ENCODE results near the gene TWNK. TPM values are rescaled to one million over a fixed set of nuclear protein-coding genes. Genes with fewer than 3 reads are reported as not detected.

Gene TWNK
- polyA plus RNA-seq, 3 donors from 2014 or later, result 0.76 to 5.7 TPM; not detected in 1

DNA sequence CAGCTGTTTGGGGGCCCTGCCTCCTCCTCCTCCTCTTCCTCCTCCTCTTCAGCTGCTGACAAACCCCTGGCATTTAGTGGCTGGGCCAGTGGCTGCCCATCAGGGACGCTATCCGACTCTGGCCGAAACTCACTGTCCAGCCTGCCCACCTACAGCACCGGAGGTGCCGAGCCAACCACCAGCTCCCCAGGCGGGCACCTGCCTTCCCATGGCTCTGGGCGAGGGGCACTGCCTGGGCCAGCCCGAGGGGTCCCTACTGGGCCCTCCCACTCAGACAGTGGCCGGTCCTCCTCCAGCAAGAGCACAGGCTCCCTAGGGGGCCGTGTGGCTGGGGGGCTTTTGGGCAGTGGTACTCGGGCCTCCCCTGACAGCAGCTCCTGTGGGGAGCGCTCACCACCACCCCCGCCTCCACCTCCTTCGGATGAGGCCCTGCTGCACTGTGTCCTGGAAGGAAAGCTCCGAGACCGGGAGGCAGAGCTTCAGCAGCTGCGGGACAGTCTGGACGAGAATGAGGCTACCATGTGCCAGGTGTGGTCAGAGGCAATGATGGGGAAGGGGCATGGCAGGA, 16.4 kb downstream of the TWNK start:
- H3K27ac Mint-ChIP-seq, result no peak overlapping the region
- peaks cover 0 to 2% (median 2%) of the 10 kb centered on the region in 3 donors for H3K27me3 Mint-ChIP-seq (ENCODE audit: low read depth in 3 of 3)
- no peaks in the 10 kb centered on the region for H3K9me3 Mint-ChIP-seq
- DNase-seq, result no peak
- no peak overlapping the region for H3K4me3 Mint-ChIP-seq
- H3K36me3 Mint-ChIP-seq, result peaks cover 0 to 4% (median 0%) of the 10 kb centered on the region in 3 donors
- H3K4me1 Mint-ChIP-seq, result peaks cover 10 to 12% of the 10 kb centered on the region in 2 donors

DNA sequence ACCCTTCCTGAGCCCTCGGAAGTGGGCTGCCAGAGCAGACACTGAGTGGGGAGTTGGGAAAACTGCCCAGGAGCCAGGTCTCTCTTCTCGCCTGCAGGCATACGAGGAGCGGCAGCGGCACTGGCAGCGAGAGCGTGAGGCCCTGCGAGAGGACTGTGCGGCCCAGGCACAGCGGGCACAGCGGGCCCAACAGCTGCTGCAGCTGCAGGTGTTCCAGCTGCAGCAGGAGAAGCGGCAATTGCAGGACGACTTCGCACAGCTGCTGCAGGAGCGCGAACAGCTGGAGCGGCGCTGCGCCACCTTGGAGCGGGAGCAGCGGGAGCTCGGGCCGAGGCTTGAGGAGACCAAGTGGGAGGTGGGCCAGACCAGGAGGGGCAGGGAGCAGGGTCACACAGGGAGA, 18.0 kb downstream of the TWNK start:
- peaks cover 0 to 4% (median 0%) of the 10 kb centered on the region in 3 donors for H3K36me3 Mint-ChIP-seq
- no peaks in the 10 kb centered on the region for H3K27me3 Mint-ChIP-seq (ENCODE audit: low read depth in 3 of 3)
- H3K4me3 Mint-ChIP-seq, result no peak overlapping the region
- H3K27ac Mint-ChIP-seq, result no peak overlapping the region
- DNase-seq, result no peak
- peaks cover 7 to 8% of the 10 kb centered on the region in 2 donors for H3K4me1 Mint-ChIP-seq
- no peaks in the 10 kb centered on the region for H3K9me3 Mint-ChIP-seq

DNA sequence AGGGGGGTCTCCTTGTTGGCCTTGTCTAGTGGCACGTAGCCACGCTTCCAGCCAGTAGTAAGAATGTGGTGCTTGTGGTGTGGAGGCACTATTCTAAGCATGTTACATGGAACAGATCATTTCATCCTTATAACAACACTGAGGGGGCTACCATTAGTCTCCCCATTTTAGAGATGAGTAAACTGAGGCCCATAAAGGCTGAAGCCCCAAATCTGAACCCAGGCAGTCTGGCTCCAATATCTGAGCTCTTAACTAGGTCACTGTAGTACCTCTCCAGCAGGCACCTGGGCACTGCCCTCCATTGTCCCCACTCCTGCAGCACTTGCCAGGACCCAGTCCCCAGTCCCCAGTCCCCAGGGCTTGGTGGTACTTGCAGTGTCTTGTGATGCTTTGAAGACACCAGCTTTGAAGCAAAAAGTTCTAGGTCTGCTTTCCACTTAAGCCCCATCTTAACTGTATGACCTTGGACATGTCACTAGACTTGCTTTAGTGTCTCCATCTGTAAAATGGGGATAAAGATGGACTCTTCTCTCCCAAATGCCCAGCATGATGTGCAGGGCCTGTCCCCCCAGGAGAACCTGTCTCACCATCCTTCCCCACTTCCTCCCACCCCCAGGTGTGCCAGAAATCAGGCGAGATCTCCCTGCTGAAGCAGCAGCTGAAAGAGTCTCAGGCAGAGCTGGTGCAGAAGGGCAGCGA, 18.7 kb downstream of the TWNK start:
- Mint-ChIP-seq H3K9me3 (no peaks in the 10 kb centered on the region), H3K4me1 (peaks cover 2 to 4% of the 10 kb centered on the region in 2 donors), H3K4me3 (no peak overlapping the region), H3K27ac (no peak overlapping the region), H3K27me3 (ENCODE audit: low read depth in 3 of 3) (no peaks in the 10 kb centered on the region), H3K36me3 (peaks cover 0 to 2% (median 0%) of the 10 kb centered on the region in 3 donors)
- no peak for DNase-seq

DNA sequence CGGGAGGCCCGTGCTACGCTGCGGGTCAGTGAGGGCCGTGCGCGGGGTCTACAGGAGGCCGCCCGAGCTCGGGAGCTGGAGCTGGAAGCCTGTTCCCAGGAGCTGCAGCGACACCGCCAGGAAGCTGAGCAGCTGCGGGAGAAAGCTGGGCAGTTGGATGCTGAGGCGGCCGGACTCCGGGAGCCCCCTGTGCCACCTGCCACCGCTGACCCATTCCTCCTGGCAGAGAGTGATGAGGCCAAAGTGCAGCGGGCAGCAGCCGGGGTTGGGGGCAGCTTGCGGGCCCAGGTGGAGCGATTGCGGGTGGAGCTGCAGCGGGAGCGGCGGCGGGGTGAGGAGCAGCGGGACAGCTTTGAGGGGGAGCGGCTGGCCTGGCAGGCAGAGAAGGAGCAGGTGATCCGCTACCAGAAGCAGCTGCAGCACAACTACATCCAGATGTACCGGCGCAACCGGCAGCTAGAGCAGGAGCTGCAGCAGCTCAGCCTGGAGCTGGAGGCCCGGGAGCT, 19.3 kb downstream of the TWNK start:
- Mint-ChIP-seq H3K4me1 (no peaks in the 10 kb centered on the region), H3K9me3 (no peaks in the 10 kb centered on the region), H3K27me3 (ENCODE audit: low read depth in 3 of 3) (peaks cover 0 to 2% (median 0%) of the 10 kb centered on the region in 3 donors), H3K36me3 (no peaks in the 10 kb centered on the region), H3K27ac (no peak overlapping the region), H3K4me3 (no peak overlapping the region)
- DNase-seq, result no peak

DNA sequence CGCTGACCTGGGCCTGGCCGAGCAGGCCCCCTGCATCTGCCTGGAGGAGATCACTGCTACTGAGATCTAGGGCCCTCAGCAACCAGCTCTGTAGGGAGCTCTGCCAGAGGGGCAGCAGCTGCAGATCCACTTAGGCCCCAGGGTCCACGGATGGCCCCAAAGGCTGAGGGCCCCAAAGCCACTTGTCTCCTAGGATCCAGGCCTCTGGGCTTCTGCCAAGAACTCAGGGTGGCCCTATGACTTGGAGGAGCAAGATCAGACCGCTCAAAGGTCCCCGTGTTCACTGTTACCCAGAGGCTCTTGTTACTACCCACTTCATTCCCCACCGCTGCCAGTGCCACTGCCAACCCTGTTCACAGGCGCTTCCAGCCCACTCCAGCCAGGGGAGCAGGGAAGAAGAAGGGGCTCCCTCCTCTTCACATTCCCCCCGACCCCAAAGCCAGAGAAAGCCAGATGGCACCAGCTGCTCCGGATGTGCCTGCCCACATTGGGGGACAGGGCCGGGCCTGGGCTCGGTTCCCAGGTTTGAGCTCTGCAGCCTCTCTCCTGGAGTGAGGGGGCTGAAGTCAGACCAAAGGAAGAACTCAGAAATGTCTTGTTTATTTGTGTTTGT, 19.9 kb downstream of the TWNK start:
- Mint-ChIP-seq H3K4me1 (no peaks in the 10 kb centered on the region), H3K4me3 (no peak overlapping the region), H3K9me3 (no peaks in the 10 kb centered on the region), H3K27me3 (ENCODE audit: low read depth in 3 of 3) (peaks cover 0 to 2% (median 0%) of the 10 kb centered on the region in 3 donors), H3K27ac (no peak overlapping the region), H3K36me3 (no peaks in the 10 kb centered on the region)
- no peak for DNase-seq

DNA sequence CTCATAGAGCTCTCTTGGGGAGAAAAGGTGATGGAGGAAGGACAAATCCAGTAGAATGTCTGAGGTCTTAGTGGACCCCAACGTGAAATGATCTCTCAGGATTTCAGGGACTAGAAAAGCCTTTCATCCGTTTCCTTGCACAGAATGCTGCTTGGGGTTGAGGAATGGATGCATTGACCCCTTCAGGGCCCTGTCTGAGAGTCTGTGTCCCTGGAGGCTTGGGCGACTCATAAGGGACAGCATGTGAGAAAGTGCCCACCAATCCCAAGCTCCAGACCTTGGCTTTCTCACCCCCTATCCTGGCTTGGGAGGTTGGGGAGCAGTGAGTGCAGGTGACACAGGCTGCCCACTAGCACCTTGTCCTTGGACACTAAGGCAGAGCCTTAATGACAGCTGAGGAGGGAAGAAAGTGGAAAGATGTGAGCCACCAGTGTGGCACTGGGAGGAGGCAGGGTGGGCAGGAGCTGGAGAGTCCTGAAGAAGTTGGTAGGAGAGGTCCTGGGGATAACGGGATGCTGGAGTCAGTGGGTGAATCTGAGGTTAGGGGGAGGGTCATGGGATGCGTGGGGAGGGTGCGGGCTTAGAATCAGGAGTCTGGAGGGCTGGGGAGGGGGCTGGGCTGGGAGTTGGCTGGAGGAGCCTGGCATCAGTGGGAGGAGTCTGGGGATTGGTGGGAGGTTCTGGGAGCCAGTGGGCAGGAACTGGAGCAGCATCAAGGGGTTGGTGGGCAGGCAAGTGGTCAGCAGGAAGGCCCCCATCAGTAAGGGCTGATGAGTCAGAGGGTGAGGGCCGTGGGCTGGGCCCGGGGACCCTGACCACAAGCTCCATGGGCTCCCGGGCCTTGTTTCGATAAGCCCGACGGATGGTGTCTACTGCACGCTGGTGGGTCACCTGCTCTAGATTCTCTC, 20.8 kb downstream of the TWNK start:
- Mint-ChIP-seq H3K27me3 (ENCODE audit: low read depth in 3 of 3) (peaks cover 0 to 2% (median 0%) of the 10 kb centered on the region in 3 donors), H3K36me3 (no peaks in the 10 kb centered on the region), H3K4me3 (no peak overlapping the region), H3K9me3 (no peaks in the 10 kb centered on the region), H3K27ac (no peak overlapping the region), H3K4me1 (peaks cover 3 to 6% of the 10 kb centered on the region in 2 donors)
- DNase-seq, result no peak

DNA sequence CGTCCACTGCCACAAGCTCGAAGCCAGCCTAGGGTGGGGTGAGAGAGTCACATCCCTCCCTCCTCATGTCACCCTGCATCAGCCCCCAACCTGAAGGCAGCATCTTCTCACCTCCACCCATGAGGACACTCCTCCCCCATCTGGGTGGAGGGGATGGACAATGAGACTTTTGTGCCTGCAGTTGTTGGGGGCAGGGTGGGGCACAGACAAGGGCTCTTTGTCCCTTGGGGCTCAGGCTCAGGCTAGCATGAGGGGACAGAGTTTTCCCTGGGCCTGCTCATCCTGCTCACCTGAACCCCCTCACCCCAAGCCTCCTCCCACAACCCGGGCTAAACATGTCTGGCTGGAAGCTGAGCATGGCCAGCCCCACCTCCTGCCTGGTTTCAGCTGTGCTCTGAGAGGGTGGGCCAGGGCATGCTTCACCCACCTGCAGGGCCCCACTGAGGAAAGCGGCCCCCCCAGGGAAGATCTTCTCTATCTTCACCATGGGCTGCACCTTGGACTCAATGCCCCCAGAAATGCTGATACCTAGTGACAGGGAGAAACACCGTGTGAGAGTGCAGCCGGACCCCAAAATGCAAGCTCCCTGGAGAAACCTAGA, 21.6 kb downstream of the TWNK start:
- H3K4me3 Mint-ChIP-seq, result no peak overlapping the region
- DNase-seq, result no peak
- no peaks in the 10 kb centered on the region for H3K9me3 Mint-ChIP-seq
- no peaks in the 10 kb centered on the region for H3K36me3 Mint-ChIP-seq
- no peak overlapping the region for H3K27ac Mint-ChIP-seq
- peaks cover 0 to 5% (median 0%) of the 10 kb centered on the region in 3 donors for H3K27me3 Mint-ChIP-seq (ENCODE audit: low read depth in 3 of 3)
- peaks cover 5 to 6% of the 10 kb centered on the region in 2 donors for H3K4me1 Mint-ChIP-seq

DNA sequence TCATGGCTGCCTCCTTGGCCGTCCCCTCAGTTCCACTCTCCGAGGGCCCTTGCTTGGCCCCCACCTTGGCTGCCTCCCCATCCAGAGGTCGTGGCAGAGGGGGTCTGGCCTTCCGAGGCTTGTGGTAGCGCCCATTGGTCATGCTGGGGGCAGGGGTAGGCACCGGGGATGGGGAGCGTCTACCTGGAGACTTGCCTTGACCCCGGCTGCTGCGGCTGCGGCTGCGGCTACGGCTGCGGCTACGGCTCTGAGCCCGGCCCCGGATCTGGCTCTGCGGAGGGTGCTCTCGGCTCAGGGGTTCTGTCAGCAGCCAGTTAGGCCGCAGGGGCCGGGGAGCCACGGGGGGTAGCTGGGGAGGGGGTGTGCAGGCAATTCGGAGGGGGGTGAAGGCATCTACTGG, 23.0 kb downstream of the TWNK start:
- peaks cover 0 to 7% (median 3%) of the 10 kb centered on the region in 3 donors for H3K27me3 Mint-ChIP-seq (ENCODE audit: low read depth in 3 of 3)
- no peak overlapping the region for H3K27ac Mint-ChIP-seq
- peaks cover 11 to 12% of the 10 kb centered on the region in 2 donors for H3K4me1 Mint-ChIP-seq
- no peak for DNase-seq
- no peak overlapping the region for H3K4me3 Mint-ChIP-seq
- H3K36me3 Mint-ChIP-seq, result no peaks in the 10 kb centered on the region
- no peaks in the 10 kb centered on the region for H3K9me3 Mint-ChIP-seq

DNA sequence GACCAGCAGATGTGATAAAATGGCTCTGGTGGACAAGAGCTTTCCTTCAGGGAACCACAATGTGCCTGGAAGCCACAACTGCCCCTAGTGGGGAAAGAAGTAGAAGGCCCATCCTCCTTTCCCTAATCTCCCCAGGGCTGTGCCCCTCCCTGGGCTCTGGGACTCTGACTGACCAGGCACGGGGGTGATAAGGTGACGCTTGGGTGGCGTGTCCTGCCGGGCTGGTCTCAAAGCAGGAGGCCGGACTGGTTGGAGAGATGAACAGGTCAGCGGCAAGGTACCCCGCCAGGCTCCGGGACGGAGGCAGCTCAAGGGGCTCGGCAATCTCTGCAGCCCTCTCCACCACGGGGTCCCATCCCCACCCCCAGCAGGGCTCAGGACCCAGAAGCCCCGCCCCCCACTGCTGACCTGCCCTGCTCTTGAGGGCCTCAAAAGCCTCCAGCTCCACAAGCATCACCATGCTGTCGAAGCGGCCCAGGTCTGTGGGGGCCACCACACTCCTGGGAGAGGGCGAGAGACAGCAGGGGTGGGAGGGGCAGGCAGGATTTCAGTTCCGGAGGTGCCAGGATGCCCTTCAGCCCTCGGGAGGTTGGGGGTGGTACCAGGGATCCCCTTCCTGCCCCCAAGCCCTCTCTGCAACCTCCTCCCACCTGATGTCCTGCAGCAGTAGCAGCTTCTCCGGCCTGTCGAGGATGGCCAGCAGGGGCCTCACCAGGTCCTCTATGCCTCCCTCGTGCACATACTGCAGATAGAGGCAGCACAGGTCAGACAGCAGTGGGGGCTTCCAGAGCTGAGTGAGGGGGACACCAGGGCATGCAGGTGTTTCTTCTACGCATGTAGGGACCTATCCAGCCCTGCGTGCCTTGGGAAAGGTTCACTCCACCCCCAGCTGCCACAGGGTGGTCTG, 24.4 kb downstream of the TWNK start:
- no peak overlapping the region for H3K27ac Mint-ChIP-seq
- no peak overlapping the region for H3K4me3 Mint-ChIP-seq
- H3K4me1 Mint-ChIP-seq, result peaks cover 11 to 12% of the 10 kb centered on the region in 2 donors
- peaks cover 4 to 12% (median 6%) of the 10 kb centered on the region in 3 donors for H3K27me3 Mint-ChIP-seq (ENCODE audit: low read depth in 3 of 3)
- DNase-seq, result no peak
- H3K9me3 Mint-ChIP-seq, result no peaks in the 10 kb centered on the region
- no peaks in the 10 kb centered on the region for H3K36me3 Mint-ChIP-seq

DNA sequence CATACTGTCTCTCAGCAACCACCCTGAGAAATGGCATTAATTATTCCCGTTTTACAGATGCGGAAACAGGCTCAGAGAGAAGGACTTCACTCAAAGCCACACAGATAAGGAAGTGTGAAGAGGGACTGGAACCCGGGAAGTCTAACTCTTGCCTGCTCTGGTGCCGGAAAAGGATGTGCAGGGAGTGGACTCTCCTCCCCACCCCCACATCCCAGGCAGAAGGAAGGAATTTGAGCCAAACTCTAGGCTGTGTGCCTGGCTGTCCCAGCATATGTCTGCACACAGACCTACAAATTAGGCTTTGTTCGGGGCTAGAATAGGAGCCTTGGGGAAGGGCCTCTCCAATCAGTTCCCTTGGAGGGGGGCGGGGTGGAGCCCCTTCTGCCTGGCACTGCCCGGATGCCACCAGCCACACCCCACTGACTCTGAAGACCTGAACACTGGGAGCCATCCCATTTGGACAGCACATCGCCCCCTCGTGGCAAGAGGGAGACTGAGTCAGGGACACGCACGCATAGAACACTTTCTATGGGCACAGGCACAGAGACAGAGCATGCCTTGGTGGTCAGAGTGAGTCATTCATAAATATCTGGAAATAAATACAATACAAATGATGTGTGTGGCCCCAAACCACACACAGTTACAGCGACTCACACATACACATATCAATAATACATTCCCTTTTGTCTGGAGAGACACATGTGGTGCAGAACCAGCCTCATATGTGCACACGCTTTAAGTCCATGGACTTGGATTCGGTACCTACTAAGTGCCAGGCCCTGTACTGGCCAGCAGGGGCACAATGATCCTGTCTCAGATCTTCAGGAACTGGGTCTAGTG, 25.4 kb downstream of the TWNK start:
- H3K27me3 Mint-ChIP-seq (ENCODE audit: low read depth in 3 of 3), result peaks cover 9 to 19% (median 13%) of the 10 kb centered on the region in 3 donors
- no peaks in the 10 kb centered on the region for H3K36me3 Mint-ChIP-seq
- peak overlapping the region in 2 of 6 donors; percentile 6 to 41 for H3K27ac Mint-ChIP-seq
- DNase-seq, result peak; percentile 47 to 62 (median 56)
- peaks cover 11 to 12% of the 10 kb centered on the region in 2 donors for H3K4me1 Mint-ChIP-seq
- no peaks in the 10 kb centered on the region for H3K9me3 Mint-ChIP-seq
- no peak overlapping the region for H3K4me3 Mint-ChIP-seq

DNA sequence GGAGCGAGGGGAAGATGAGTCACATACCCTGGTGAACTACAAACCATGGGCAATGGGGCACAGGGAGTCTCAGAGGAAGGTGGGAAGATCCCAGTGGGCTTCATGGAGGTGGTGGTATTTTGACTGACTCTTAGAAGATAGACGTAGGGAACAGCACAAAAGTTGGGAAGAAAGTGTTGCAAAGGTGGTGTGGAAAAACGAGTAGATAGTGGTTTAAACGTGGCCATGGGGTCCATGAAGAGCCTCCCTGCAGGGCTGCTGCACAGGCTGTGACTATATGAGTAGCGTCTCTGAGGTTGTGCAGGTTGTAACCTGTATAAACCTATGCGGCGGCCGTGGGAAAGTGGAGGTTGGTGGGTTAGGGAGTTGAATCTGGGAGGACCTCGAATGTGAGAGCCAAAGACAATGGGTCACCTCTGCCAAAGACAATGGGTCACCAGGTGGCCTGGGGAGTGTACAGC, 26.1 kb downstream of the TWNK start:
- Mint-ChIP-seq H3K9me3 (no peaks in the 10 kb centered on the region), H3K4me3 (no peak overlapping the region), H3K27ac (peak overlapping the region in 2 of 6 donors; percentile 6 to 41), H3K4me1 (peaks cover 11 to 12% of the 10 kb centered on the region in 2 donors), H3K36me3 (no peaks in the 10 kb centered on the region), H3K27me3 (ENCODE audit: low read depth in 3 of 3) (peaks cover 9 to 19% (median 14%) of the 10 kb centered on the region in 3 donors)
- DNase-seq, result no peak
